Astrocyte (in vitro differentiated cells and primary cell): ENCODE results near the gene ZMIZ1. TPM values are rescaled to one million over a fixed set of nuclear protein-coding genes. Genes with fewer than 3 reads are reported as not detected.

Experiments
- DNase-seq: peaks from one replicate; pipeline ENCODE4 v3.0.0-alpha.2; 2010; ENCODE audit warnings: low read depth
- FAIRE-seq: peaks from 2 replicates; lab custom pipeline; 2011; peaks lifted over from hg19 to GRCh38; lab: Jason Lieb, UNC
- H2AFZ ChIP-seq: 2 replicates; pipeline ENCODE4 v1.6.0; 2012; ENCODE audit warnings: low read depth, low read length, inconsistent platforms
- H3K27ac ChIP-seq: 2 replicates; pipeline ENCODE4 v1.5.1; 2011; ENCODE audit warnings: low read depth, low read length, inconsistent platforms
- H3K27me3 ChIP-seq: 2 replicates; pipeline ENCODE4 v1.6.0; 2011; ENCODE audit warnings: low read length, inconsistent platforms; ENCODE audit not compliant: insufficient read depth
- H3K36me3 ChIP-seq: 2 replicates; pipeline ENCODE4 v1.5.1; 2011; ENCODE audit warnings: low read length, inconsistent platforms; ENCODE audit not compliant: insufficient read depth
- H3K4me1 ChIP-seq: 2 replicates; pipeline ENCODE4 v1.5.1; 2011; ENCODE audit warnings: low read length, inconsistent platforms; ENCODE audit not compliant: insufficient read depth
- H3K4me2 ChIP-seq: 2 replicates; pipeline ENCODE4 v1.6.0; 2012; ENCODE audit warnings: low read length, inconsistent platforms
- H3K4me3 ChIP-seq: 2 replicates; pipeline ENCODE4 v1.5.1; 2011; ENCODE audit warnings: low read depth, mild to moderate bottlenecking, low read length, inconsistent platforms; ENCODE audit not compliant: insufficient read depth
- H3K79me2 ChIP-seq: 2 replicates; pipeline ENCODE4 v1.6.0; 2012; ENCODE audit warnings: mild to moderate bottlenecking, low read length, inconsistent platforms; ENCODE audit not compliant: insufficient read depth
- H3K9ac ChIP-seq: 2 replicates; pipeline ENCODE4 v1.6.0; 2012; ENCODE audit warnings: mild to moderate bottlenecking, low read length, inconsistent platforms
- H3K9me3 ChIP-seq: 2 replicates; pipeline ENCODE4 v1.5.1; 2012; ENCODE audit warnings: low read depth, mild to moderate bottlenecking, low read length, inconsistent platforms; ENCODE audit not compliant: insufficient read depth
- H4K20me1 ChIP-seq: 2 replicates; pipeline ENCODE4 v1.6.0; 2012; ENCODE audit warnings: low read length, inconsistent platforms; ENCODE audit not compliant: insufficient read depth
- H3K27ac Mint-ChIP-seq: one replicate; pipeline ENCODE4 v1.8.0; 2021; ENCODE audit warnings: mild to moderate bottlenecking, mixed read lengths; ENCODE audit not compliant: unreplicated experiment
- H3K27me3 Mint-ChIP-seq: one replicate; pipeline ENCODE4 v1.8.0; 2021; ENCODE audit warnings: low read depth, mixed read lengths; ENCODE audit not compliant: unreplicated experiment
- H3K36me3 Mint-ChIP-seq: one replicate; pipeline ENCODE4 v1.8.0; 2021; ENCODE audit warnings: low read depth, mixed read lengths; ENCODE audit not compliant: unreplicated experiment
- H3K4me1 Mint-ChIP-seq: one replicate; pipeline ENCODE4 v1.8.0; 2021; ENCODE audit warnings: low read depth, mixed read lengths; ENCODE audit not compliant: unreplicated experiment
- H3K4me3 Mint-ChIP-seq: one replicate; pipeline ENCODE4 v1.8.0; 2021; ENCODE audit warnings: mild to moderate bottlenecking, moderate library complexity, mixed read lengths; ENCODE audit not compliant: unreplicated experiment
- H3K9me3 Mint-ChIP-seq: one replicate; pipeline ENCODE4 v1.8.0; 2021; ENCODE audit warnings: mild to moderate bottlenecking, mixed read lengths; ENCODE audit not compliant: unreplicated experiment
- EZH2 ChIP-seq: IDR thresholded peaks from 2 replicates; pipeline ENCODE4 v1.6.1; 2012; ENCODE audit warnings: mild to moderate bottlenecking, low read length, inconsistent platforms; ENCODE audit not compliant: insufficient read depth
- total RNA-seq: library from RNA; stranded (reverse); gene quantifications from 2 replicates; pipeline ENCODE4 v1.2.1, GENCODE V29; 2021
- TF ChIP-seq, protein P1 (sequence below): IDR thresholded peaks from 2 replicates; pipeline ENCODE4 v1.5.1; 2011; ENCODE audit warnings: low read depth, mild to moderate bottlenecking, inconsistent platforms, low read length, moderate library complexity; ENCODE audit not compliant: insufficient read depth

Gene ZMIZ1
- total RNA-seq, 1 donor from 2014 or later: 45.5 TPM

DNA sequence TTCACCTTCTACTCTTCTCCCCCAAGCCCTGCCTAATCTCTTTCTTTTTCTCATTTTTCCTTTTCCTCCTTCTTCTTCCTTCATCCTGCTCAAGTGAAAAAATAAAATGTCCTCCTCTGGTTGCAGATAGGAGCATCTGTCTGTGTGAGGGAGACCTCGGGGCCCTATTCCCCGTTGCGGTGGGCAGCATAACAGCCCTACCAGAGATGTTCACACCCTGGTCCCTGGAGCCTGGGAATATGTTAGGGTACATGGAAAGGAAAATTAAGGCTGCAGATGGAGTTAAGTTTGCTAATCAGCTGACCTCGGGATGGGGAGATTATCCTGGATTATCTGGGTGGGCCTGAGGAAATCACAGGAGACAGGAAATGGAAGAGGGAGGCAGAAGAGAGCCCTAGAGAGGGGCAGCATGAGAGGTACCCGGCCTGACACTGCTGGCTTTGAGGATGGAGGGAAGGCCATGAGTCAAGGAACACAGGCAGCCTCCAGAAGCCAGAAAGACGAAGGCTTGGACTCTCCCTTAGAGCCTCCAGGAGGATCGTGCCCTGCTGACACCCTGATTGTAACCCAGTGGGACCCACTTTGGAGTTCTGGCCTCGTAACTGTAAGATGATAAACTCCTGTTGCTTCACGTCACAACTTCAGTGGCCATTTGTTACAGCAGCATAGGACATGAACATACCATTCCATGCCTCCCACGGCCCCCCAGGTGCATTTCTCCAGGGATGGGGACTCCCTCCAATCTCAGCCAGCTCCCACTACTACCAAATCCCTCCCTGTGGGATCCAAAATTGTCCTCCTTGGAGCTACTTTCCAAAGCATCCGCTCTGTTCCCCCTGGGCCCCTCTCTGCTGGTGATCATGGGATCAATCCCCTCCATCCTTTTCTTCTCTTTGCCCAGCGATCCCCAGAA lies 39.0 kb upstream of the ZMIZ1 start:
- DNase-seq: no peak
- H2AFZ ChIP-seq: no peak overlapping the region

DNA sequence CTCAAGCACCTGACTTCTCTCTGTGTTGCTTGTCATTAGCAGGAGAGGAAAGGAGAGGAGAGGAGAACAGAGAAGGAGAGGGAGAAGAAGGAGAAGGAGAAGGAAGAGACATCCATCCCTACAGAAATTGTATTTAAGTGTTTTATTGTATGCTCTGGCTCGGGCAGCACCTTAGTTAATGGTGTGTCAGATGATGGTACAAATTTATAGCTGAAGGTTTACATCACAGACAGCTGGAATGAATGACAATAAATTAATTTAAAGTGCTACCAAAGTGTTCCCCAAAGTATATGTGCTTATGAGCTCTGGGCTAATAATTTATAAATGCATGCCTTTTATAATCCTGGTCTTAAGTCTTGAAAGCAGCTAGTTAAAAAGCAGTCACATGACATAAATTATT lies 38.1 kb upstream of the ZMIZ1 start:
- Mint-ChIP-seq H3K36me3 (peaks cover 5% of the 10 kb centered on the region), H3K9me3 (peaks cover 7% of the 10 kb centered on the region)
- no peak for DNase-seq

More for the DNA sequence above, 39.0 kb upstream of the ZMIZ1 start:
- peaks cover 65% of the 10 kb centered on the region for H3K27me3 Mint-ChIP-seq
- no peak overlapping the region for H3K4me2 ChIP-seq
- no peak overlapping the region for H3K27ac ChIP-seq
- FAIRE-seq: no peak
- H3K4me1 Mint-ChIP-seq: peaks cover 2% of the 10 kb centered on the region
- H3K27ac Mint-ChIP-seq: no peak overlapping the region
- H3K4me1 ChIP-seq: no peaks in the 10 kb centered on the region
- no peak overlapping the region for H3K4me3 Mint-ChIP-seq
- peaks cover 10% of the 10 kb centered on the region for H3K27me3 ChIP-seq
- no peak overlapping the region for H3K4me3 ChIP-seq
- H3K79me2 ChIP-seq: no peaks in the 10 kb centered on the region
- H3K36me3 ChIP-seq: no peaks in the 10 kb centered on the region
- H3K9me3 ChIP-seq: no peaks in the 10 kb centered on the region
- H3K36me3 Mint-ChIP-seq: peaks cover 5% of the 10 kb centered on the region
- TF ChIP-seq EZH2: no peak
- no peaks in the 10 kb centered on the region for H4K20me1 ChIP-seq
- peaks cover 7% of the 10 kb centered on the region for H3K9me3 Mint-ChIP-seq
- no peak overlapping the region for H3K9ac ChIP-seq

DNA sequence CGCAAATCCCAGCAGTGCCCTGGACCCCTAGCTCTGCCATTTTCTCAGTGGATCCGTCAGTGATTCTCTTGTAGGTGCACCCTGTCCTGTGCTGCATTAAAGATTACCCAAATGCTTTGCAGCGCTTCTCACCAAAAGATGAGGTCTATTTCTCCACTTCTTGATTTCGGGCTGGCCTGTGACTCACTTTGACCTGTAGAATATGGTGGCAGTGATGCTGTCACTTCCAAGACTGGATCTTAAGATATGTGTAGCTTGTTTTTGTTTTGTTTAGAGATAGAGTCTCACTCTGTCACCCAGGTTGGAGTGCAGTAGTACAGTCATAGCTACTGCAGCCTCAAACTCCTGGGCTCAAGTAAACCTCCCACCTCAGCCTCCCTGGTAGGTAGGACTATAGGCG lies 37.0 kb upstream of the ZMIZ1 start:
- Histone ChIP-seq H3K36me3 (no peaks in the 10 kb centered on the region), H3K9ac (no peak overlapping the region)

More for the DNA sequence above, 38.1 kb upstream of the ZMIZ1 start:
- no peak overlapping the region for H3K4me2 ChIP-seq
- no peaks in the 10 kb centered on the region for H3K36me3 ChIP-seq
- peaks cover 70% of the 10 kb centered on the region for H3K27me3 Mint-ChIP-seq
- H3K9ac ChIP-seq: no peak overlapping the region
- H3K4me1 ChIP-seq: no peaks in the 10 kb centered on the region
- H3K4me3 Mint-ChIP-seq: no peak overlapping the region
- H3K27ac ChIP-seq: no peak overlapping the region
- H3K27me3 ChIP-seq: peaks cover 10% of the 10 kb centered on the region
- no peak for FAIRE-seq
- H2AFZ ChIP-seq: no peak overlapping the region
- no peaks in the 10 kb centered on the region for H3K9me3 ChIP-seq
- TF ChIP-seq, protein P1, sequence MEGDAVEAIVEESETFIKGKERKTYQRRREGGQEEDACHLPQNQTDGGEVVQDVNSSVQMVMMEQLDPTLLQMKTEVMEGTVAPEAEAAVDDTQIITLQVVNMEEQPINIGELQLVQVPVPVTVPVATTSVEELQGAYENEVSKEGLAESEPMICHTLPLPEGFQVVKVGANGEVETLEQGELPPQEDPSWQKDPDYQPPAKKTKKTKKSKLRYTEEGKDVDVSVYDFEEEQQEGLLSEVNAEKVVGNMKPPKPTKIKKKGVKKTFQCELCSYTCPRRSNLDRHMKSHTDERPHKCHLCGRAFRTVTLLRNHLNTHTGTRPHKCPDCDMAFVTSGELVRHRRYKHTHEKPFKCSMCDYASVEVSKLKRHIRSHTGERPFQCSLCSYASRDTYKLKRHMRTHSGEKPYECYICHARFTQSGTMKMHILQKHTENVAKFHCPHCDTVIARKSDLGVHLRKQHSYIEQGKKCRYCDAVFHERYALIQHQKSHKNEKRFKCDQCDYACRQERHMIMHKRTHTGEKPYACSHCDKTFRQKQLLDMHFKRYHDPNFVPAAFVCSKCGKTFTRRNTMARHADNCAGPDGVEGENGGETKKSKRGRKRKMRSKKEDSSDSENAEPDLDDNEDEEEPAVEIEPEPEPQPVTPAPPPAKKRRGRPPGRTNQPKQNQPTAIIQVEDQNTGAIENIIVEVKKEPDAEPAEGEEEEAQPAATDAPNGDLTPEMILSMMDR: no peak
- no peak for TF ChIP-seq EZH2
- no peaks in the 10 kb centered on the region for H3K79me2 ChIP-seq
- H3K4me1 Mint-ChIP-seq: no peaks in the 10 kb centered on the region
- H3K4me3 ChIP-seq: no peak overlapping the region
- H3K27ac Mint-ChIP-seq: no peak overlapping the region
- H4K20me1 ChIP-seq: no peaks in the 10 kb centered on the region

More for the DNA sequence above, 37.0 kb upstream of the ZMIZ1 start:
- no peak for DNase-seq
- no peak for FAIRE-seq
- peaks cover 7% of the 10 kb centered on the region for H3K9me3 Mint-ChIP-seq
- H3K27ac Mint-ChIP-seq: no peak overlapping the region
- H3K4me3 Mint-ChIP-seq: no peak overlapping the region
- Histone ChIP-seq H3K79me2 (no peaks in the 10 kb centered on the region), H3K4me2 (no peak overlapping the region), H4K20me1 (no peaks in the 10 kb centered on the region), H3K27me3 (peaks cover 10% of the 10 kb centered on the region), H3K4me3 (no peak overlapping the region), H3K4me1 (no peaks in the 10 kb centered on the region), H3K27ac (no peak overlapping the region), H3K9me3 (no peaks in the 10 kb centered on the region), H2AFZ (no peak overlapping the region)
- peaks cover 5% of the 10 kb centered on the region for H3K36me3 Mint-ChIP-seq
- H3K27me3 Mint-ChIP-seq: peaks cover 69% of the 10 kb centered on the region
- TF ChIP-seq, protein P1: no peak
- no peak for TF ChIP-seq EZH2
- H3K4me1 Mint-ChIP-seq: no peaks in the 10 kb centered on the region
